H7 (cell line): ENCODE measurements around the gene AGAP1. TPM values are rescaled to one million over a fixed set of nuclear protein-coding genes. Genes with fewer than 3 reads are reported as not detected.

Source experiments
- DNase-seq: peaks from one replicate; pipeline ENCODE4 v3.0.0; 2012
- H3K27me3 ChIP-seq: 2 replicates; pipeline ENCODE4 v1.6.0; 2011; ENCODE audit warnings: mild to moderate bottlenecking, low read length; ENCODE audit not compliant: control insufficient read depth, insufficient read depth
- H3K36me3 ChIP-seq: replicated peaks from 2 replicates; pipeline ENCODE4 v1.5.1; 2011; ENCODE audit warnings: low read length; ENCODE audit not compliant: control insufficient read depth, insufficient read depth
- H3K4me3 ChIP-seq: 2 replicates; pipeline ENCODE4 v1.5.1; 2011; ENCODE audit warnings: low read depth, mild to moderate bottlenecking, control low read depth, low read length, moderate library complexity; ENCODE audit not compliant: insufficient read depth
- total RNA-seq: library from RNA; depleted of rRNA; stranded (reverse); fragments of >200 nt; shearing (Covaris generic); gene quantifications from 2 replicates; pipeline ENCODE4 v1.2.3, GENCODE V29; 2014

AGAP1 gene
- total RNA-seq, 1 experiment from 2014 or later: 12.6 TPM

- no peak overlapping the region for H3K4me3 ChIP-seq
- DNase-seq: peak; percentile 64
- H3K27me3 ChIP-seq: no peaks in the 10 kb centered on the region
- no peaks in the 10 kb centered on the region for H3K36me3 ChIP-seq
Measured at GRCh38 chr2:235539773-235540172, 45.9 kb downstream of the AGAP1 start.

GRCh38 chr2:235541016-235541415, 47.2 kb downstream of the AGAP1 start:
- Histone ChIP-seq H3K36me3 (no peaks in the 10 kb centered on the region), H3K27me3 (no peaks in the 10 kb centered on the region), H3K4me3 (no peak overlapping the region)
- DNase-seq: no peak

GRCh38 chr2:235541838-235542549, 48.2 kb downstream of the AGAP1 start:
- Histone ChIP-seq H3K4me3 (no peak overlapping the region), H3K27me3 (no peaks in the 10 kb centered on the region), H3K36me3 (no peaks in the 10 kb centered on the region)
- no peak for DNase-seq

- Histone ChIP-seq H3K4me3 (no peak overlapping the region), H3K36me3 (no peaks in the 10 kb centered on the region), H3K27me3 (no peaks in the 10 kb centered on the region)
- peak; percentile 86 for DNase-seq
Measured at GRCh38 chr2:235542733-235543127, 48.9 kb downstream of the AGAP1 start.

- H3K36me3 ChIP-seq: no peaks in the 10 kb centered on the region
- peak; percentile 69 for DNase-seq
- H3K4me3 ChIP-seq: no peak overlapping the region
- no peaks in the 10 kb centered on the region for H3K27me3 ChIP-seq
Measured at GRCh38 chr2:235543128-235543750, 49.4 kb downstream of the AGAP1 start.

GRCh38 chr2:235543851-235544688, 50.2 kb downstream of the AGAP1 start:
- Histone ChIP-seq H3K4me3 (no peak overlapping the region), H3K36me3 (no peaks in the 10 kb centered on the region)

GRCh38 chr2:235544689-235544969, 50.8 kb downstream of the AGAP1 start:
- no peaks in the 10 kb centered on the region for H3K36me3 ChIP-seq
- H3K4me3 ChIP-seq: no peak overlapping the region
- no peak for DNase-seq
- H3K27me3 ChIP-seq: no peaks in the 10 kb centered on the region

More at GRCh38 chr2:235543851-235544688, 50.2 kb downstream of the AGAP1 start:
- DNase-seq: no peak
- no peaks in the 10 kb centered on the region for H3K27me3 ChIP-seq

- no peak for DNase-seq
- no peaks in the 10 kb centered on the region for H3K27me3 ChIP-seq
- H3K4me3 ChIP-seq: no peak overlapping the region
- H3K36me3 ChIP-seq: no peaks in the 10 kb centered on the region
Measured at GRCh38 chr2:235545339-235546150, 51.7 kb downstream of the AGAP1 start.

GRCh38 chr2:235546151-235546435, 52.2 kb downstream of the AGAP1 start:
- no peak for DNase-seq

GRCh38 chr2:235546436-235546835, 52.6 kb downstream of the AGAP1 start:
- no peak for DNase-seq

More at GRCh38 chr2:235546151-235546435, 52.2 kb downstream of the AGAP1 start:
- Histone ChIP-seq H3K4me3 (no peak overlapping the region), H3K27me3 (no peaks in the 10 kb centered on the region), H3K36me3 (no peaks in the 10 kb centered on the region)

GRCh38 chr2:235549735-235550377, 56.0 kb downstream of the AGAP1 start:
- DNase-seq: no peak
- no peak overlapping the region for H3K4me3 ChIP-seq
- no peaks in the 10 kb centered on the region for H3K36me3 ChIP-seq
- H3K27me3 ChIP-seq: no peaks in the 10 kb centered on the region

More at GRCh38 chr2:235546436-235546835, 52.6 kb downstream of the AGAP1 start:
- no peaks in the 10 kb centered on the region for H3K27me3 ChIP-seq
- no peaks in the 10 kb centered on the region for H3K36me3 ChIP-seq
- H3K4me3 ChIP-seq: no peak overlapping the region

- Histone ChIP-seq H3K4me3 (no peak overlapping the region), H3K27me3 (no peaks in the 10 kb centered on the region), H3K36me3 (no peaks in the 10 kb centered on the region)
- no peak for DNase-seq
Measured at GRCh38 chr2:235550378-235550760, 56.5 kb downstream of the AGAP1 start.

- no peak for DNase-seq
- Histone ChIP-seq H3K36me3 (no peaks in the 10 kb centered on the region), H3K4me3 (no peak overlapping the region), H3K27me3 (no peaks in the 10 kb centered on the region)
Measured at GRCh38 chr2:235550946-235551345, 57.1 kb downstream of the AGAP1 start.

GRCh38 chr2:235551965-235552364, 58.1 kb downstream of the AGAP1 start:
- H3K36me3 ChIP-seq: no peaks in the 10 kb centered on the region
- DNase-seq: peak; percentile 84
- H3K4me3 ChIP-seq: no peak overlapping the region
- no peaks in the 10 kb centered on the region for H3K27me3 ChIP-seq
